ENCODE measurements around the gene ANKRD39. TPM values are rescaled to one million over a fixed set of nuclear protein-coding genes. Genes with fewer than 3 reads are reported as not detected.

Gene ANKRD39
- total RNA-seq, 4 donors from 2014 or later = 9.7 to 55.3 (median 12.7) TPM

DNA sequence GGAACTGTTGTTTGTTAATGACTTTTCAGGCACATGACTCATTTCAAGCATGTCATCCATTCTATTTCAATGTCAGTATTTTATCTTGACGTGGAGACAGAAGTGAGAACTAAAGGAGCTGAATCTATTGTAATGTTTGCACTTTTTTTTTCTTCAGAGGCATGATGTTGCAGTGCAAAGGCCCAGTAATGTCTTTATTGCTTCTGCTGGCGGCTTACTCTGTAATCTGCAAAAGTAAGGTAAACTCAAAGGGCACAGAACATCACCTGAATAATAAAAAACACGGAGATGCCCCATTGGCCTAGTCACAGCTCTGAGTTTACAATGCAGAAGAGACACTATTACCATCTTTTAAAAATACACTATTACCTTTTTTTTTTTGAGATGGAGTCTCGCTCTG lies 44.2 kb downstream of the ANKRD39 start:
- H3K4me3 ChIP-seq = no peak overlapping the region

DNA sequence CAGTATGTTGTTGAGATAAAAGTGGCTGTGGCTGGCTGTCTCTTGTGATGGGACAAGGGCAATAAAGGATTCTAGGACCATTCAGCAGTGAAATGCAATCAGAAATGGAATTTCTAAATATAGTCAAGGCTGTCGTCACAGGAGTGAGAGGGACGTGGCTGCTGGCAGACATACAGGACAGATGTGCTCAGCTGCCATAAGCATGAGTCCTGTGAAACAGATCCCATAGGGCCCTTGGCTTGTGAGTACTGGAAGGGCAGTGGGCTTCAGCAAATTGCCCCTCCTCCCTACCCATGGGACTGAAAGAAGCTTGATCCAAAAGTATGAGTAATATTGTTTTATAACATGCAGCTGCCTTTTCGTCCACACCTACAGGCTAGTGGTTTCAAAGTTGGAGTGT lies 45.9 kb downstream of the ANKRD39 start:
- no peaks in the 10 kb centered on the region for H3K9me3 ChIP-seq
- no peak overlapping the region for H3K4me3 ChIP-seq
- TF ChIP-seq POLR2AphosphoS5 (IDR thresholded peaks at IDR 0.05) (no peak), EP300 (IDR thresholded peaks at IDR 0.05; ENCODE audit: low read depth) (no peak), POLR2A (IDR thresholded peaks at IDR 0.05) (no peak)
- TF ChIP-seq, protein P1, sequence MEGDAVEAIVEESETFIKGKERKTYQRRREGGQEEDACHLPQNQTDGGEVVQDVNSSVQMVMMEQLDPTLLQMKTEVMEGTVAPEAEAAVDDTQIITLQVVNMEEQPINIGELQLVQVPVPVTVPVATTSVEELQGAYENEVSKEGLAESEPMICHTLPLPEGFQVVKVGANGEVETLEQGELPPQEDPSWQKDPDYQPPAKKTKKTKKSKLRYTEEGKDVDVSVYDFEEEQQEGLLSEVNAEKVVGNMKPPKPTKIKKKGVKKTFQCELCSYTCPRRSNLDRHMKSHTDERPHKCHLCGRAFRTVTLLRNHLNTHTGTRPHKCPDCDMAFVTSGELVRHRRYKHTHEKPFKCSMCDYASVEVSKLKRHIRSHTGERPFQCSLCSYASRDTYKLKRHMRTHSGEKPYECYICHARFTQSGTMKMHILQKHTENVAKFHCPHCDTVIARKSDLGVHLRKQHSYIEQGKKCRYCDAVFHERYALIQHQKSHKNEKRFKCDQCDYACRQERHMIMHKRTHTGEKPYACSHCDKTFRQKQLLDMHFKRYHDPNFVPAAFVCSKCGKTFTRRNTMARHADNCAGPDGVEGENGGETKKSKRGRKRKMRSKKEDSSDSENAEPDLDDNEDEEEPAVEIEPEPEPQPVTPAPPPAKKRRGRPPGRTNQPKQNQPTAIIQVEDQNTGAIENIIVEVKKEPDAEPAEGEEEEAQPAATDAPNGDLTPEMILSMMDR (IDR thresholded peaks at IDR 0.05) = no peak
- in situ Hi-C loops (cut with MboI; ENCODE audit: low pct_ligation_motif_present in 1 of 4, low pct_unique_long_range_greater_than_20kb in 1 of 4, low sequenced_read_pairs in 3 of 4) (no loop called here), intact Hi-C loops (cut with DNase I; ENCODE audit: low total_unique reads) (loop anchor here (10.0 kb wide), 1 partner anchor 47 kb away; the partner anchor contains the start of gene CNNM4)
- no peak overlapping the region for H3K27ac ChIP-seq
- peaks cover 10 to 30% (median 11%) of the 10 kb centered on the region in 4 donors for H3K4me1 ChIP-seq
- DNase-seq = peak; percentile 38
- 34 to 38% methylated on average over 2 to 3 of the region's 3 CpGs for WGBS, 2 donors (ENCODE audit: low coverage in 1 of 2)
- H3K36me3 ChIP-seq = peaks cover 0 to 13% (median 5%) of the 10 kb centered on the region in 4 donors
- no peaks in the 10 kb centered on the region for H3K27me3 ChIP-seq

More for the DNA sequence above, 44.2 kb downstream of the ANKRD39 start:
- WGBS, 2 donors (ENCODE audit: low coverage in 1 of 2) = 37 to 56% methylated on average over 2 to 4 of the region's 4 CpGs
- intact Hi-C loops (cut with DNase I; ENCODE audit: low total_unique reads) = loop anchor here (10.0 kb wide), 1 partner anchor 49 kb away; the partner anchor contains the start of gene CNNM4
- Histone ChIP-seq H3K27ac (peak overlapping the region; percentile 1 to 49 (median 25)), H3K4me1 (peaks cover 24 to 46% (median 28%) of the 10 kb centered on the region in 4 donors), H3K9me3 (no peaks in the 10 kb centered on the region), H3K27me3 (no peaks in the 10 kb centered on the region), H3K36me3 (peaks cover 0 to 13% (median 4%) of the 10 kb centered on the region in 4 donors)
- in situ Hi-C loops (cut with MboI; ENCODE audit: low pct_ligation_motif_present in 1 of 4, low pct_unique_long_range_greater_than_20kb in 1 of 4, low sequenced_read_pairs in 3 of 4) = no loop called here
- DNase-seq = no peak
- no peak for TF ChIP-seq POLR2A (IDR thresholded peaks at IDR 0.05)
- no peak for TF ChIP-seq EP300 (IDR thresholded peaks at IDR 0.05; ENCODE audit: low read depth)

DNA sequence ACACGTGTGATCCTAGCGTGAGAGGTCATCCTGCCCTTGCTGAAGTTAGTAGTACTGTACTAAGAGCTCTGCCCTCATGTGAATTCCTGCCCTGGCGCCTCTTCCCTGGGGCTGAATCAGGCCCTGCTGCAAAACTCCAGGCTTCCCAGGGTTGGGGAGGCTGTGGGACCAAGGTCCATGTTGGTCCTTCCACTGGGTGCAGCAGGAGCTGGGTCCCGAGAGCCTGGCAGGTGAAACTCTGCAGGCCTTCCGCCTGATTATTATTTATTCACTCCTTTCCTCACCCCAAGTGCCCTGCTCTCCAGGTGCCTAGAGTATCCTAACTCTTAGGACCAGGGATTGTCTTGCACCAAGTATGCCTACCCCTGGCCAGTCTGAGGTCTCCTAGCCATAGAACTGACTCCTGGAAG lies 47.0 kb downstream of the ANKRD39 start:
- no peaks in the 10 kb centered on the region for H3K27me3 ChIP-seq
- H3K4me3 ChIP-seq = no peak overlapping the region
- H3K27ac ChIP-seq = no peak overlapping the region
- no peak for DNase-seq
- TF ChIP-seq POLR2A (IDR thresholded peaks at IDR 0.05) = no peak
- TF ChIP-seq, protein P1 (IDR thresholded peaks at IDR 0.05) = no peak
- no peak for TF ChIP-seq EP300 (IDR thresholded peaks at IDR 0.05; ENCODE audit: low read depth)
- TF ChIP-seq POLR2AphosphoS5 (IDR thresholded peaks at IDR 0.05) = no peak
- WGBS, 2 donors (ENCODE audit: low coverage in 1 of 2) = 82 to 85% methylated on average over 2 to 5 of the region's 5 CpGs
- in situ Hi-C loops (cut with MboI; ENCODE audit: low pct_ligation_motif_present in 1 of 4, low pct_unique_long_range_greater_than_20kb in 1 of 4, low sequenced_read_pairs in 3 of 4) = no loop called here
- intact Hi-C loops (cut with DNase I; ENCODE audit: low total_unique reads) = loop anchor here (10.0 kb wide), 1 partner anchor 46 kb away; the partner anchor contains the start of gene CNNM4
- peaks cover 0 to 13% (median 5%) of the 10 kb centered on the region in 4 donors for H3K36me3 ChIP-seq
- H3K4me1 ChIP-seq = peaks cover 10 to 30% (median 11%) of the 10 kb centered on the region in 4 donors
- no peaks in the 10 kb centered on the region for H3K9me3 ChIP-seq

DNA sequence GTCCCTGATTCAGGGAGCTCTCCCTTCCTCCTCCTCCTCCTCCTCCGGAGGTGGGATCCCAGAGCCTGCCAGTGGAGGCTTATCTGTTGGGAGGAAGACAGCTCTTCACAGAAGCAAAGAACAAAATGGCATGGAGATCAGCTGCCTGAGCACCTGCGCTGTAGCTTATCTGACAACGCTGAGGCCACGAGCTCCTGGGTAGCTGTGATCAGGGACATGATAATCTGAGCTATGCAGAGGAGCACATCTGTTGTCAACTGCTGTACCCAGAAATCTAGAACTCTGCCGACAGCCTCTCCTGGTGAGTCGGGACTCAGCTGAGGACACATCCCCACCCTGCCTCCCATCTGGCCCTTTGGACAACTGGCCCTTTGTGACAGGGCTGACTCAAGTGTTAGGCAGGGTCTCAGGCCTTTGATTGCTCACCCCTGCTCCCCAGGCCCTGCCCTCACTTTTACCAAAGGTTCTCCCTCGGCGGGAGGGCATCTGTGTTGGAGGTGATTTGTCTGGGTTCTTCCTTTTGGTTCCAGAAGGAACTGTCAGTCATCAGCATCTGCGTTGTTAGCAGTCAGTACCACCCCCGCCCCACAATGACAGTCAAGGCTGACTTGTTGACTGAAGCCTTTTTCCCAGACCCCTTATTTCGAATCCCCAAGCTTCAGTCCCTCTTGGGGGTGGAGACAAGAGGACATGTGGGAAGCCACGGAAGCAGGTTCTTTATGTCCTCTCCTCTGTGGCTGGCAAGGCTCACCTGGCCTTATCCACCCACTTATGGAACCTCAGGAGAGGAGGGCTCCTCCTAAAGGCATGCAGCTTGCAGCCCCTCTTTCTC lies 47.6 kb downstream of the ANKRD39 start:
- no peak for DNase-seq
- H3K4me1 ChIP-seq = peaks cover 6 to 26% (median 9%) of the 10 kb centered on the region in 4 donors
- H3K4me3 ChIP-seq = no peak overlapping the region
- WGBS, 2 donors (ENCODE audit: low coverage in 1 of 2) = 89 to 96% methylated on average over 4 to 12 of the region's 12 CpGs
- intact Hi-C loops (cut with DNase I; ENCODE audit: low total_unique reads) = loop anchor here (10.0 kb wide), 1 partner anchor 45 kb away; the partner anchor contains the start of gene CNNM4
- H3K9me3 ChIP-seq = no peaks in the 10 kb centered on the region
- no peak overlapping the region for H3K27ac ChIP-seq
- TF ChIP-seq EP300 (IDR thresholded peaks at IDR 0.05; ENCODE audit: low read depth) (no peak), POLR2A (IDR thresholded peaks at IDR 0.05) (no peak), POLR2AphosphoS5 (IDR thresholded peaks at IDR 0.05) (no peak)
- TF ChIP-seq, protein P1 (IDR thresholded peaks at IDR 0.05) = no peak
- in situ Hi-C loops (cut with MboI; ENCODE audit: low pct_ligation_motif_present in 1 of 4, low pct_unique_long_range_greater_than_20kb in 1 of 4, low sequenced_read_pairs in 3 of 4) = no loop called here
- peaks cover 0 to 13% (median 5%) of the 10 kb centered on the region in 4 donors for H3K36me3 ChIP-seq
- no peaks in the 10 kb centered on the region for H3K27me3 ChIP-seq

Data from transverse colon (tissue), 4 donors.